Spleen (tissue), 11 donors: Measurements from ENCODE around the gene PA2G4. TPM values are rescaled to one million over a fixed set of nuclear protein-coding genes. Genes with fewer than 3 reads are reported as not detected.

Source experiments
- DNase-seq: peaks from one replicate; pipeline ENCODE4 v3.0.0-alpha.2; 2020
- H3K27ac ChIP-seq, 8 donors: fragments of 200-600 bp; sonication (generic) in 7 of 8; 1 replicate in 4 of 8; 2 replicates in 4 of 8; pipeline versions ENCODE4 v1.5.0 to v1.8.0; 2016 to 2021; ENCODE audit warnings: inconsistent platforms in 4 of 8, mild to moderate bottlenecking in 4 of 8, moderate library complexity in 1 of 8
- H3K27me3 ChIP-seq, 7 donors: fragments of 200-600 bp; sonication (generic) in 6 of 7; replicated peaks in 1 of 7; 1 replicate in 4 of 7; 2 replicates in 3 of 7; pipeline versions ENCODE4 v1.5.0 to v1.8.0; 2016 to 2021; ENCODE audit warnings: inconsistent platforms in 3 of 7, mild to moderate bottlenecking in 1 of 7
- H3K36me3 ChIP-seq, 6 donors: fragments of 200-600 bp; sonication (generic) in 5 of 6; 1 replicate in 4 of 6; 2 replicates in 2 of 6; pipeline versions ENCODE4 v1.5.0 to v1.8.0; 2016 to 2021; ENCODE audit warnings: inconsistent platforms in 2 of 6
- H3K4me1 ChIP-seq, 6 donors: fragments of 200-600 bp; sonication (generic) in 5 of 6; 1 replicate in 3 of 6; 2 replicates in 3 of 6; pipeline versions ENCODE4 v1.5.0 to v1.8.0; 2016 to 2021; ENCODE audit warnings: inconsistent platforms in 3 of 6
- H3K4me3 ChIP-seq, 8 donors: fragments of 200-600 bp; sonication (generic) in 7 of 8; 1 replicate in 4 of 8; 2 replicates in 4 of 8; pipeline versions ENCODE4 v1.5.0 to v1.8.0; 2016 to 2021; ENCODE audit warnings: inconsistent platforms in 4 of 8, mild to moderate bottlenecking in 4 of 8, moderate library complexity in 2 of 8
- H3K9me3 ChIP-seq, 8 donors: fragments of 200-600 bp; sonication (generic) in 7 of 8; 1 replicate in 4 of 8; 2 replicates in 4 of 8; pipeline versions ENCODE4 v1.5.0 to v1.8.0; 2016 to 2021; ENCODE audit warnings: inconsistent platforms in 4 of 8
- CTCF ChIP-seq, 11 experiments: fragments of 200-600 bp in 7 of 11; fragments of 450-650 bp in 4 of 11; sonication (generic) in 4 of 11; IDR thresholded peaks in 8 of 11; conservative IDR thresholded peaks in 3 of 11; 1 replicate in 7 of 11; 2 replicates in 4 of 11; pipeline versions ENCODE4 v1.4.0 to v1.8.0; 2016 to 2021; ENCODE audit warnings: antibody characterized with exemption in 11 of 11, inconsistent platforms in 4 of 11, mild to moderate bottlenecking in 1 of 11
- POLR2A ChIP-seq, 3 donors: fragments of 450-650 bp; IDR thresholded peaks; one replicate each; pipeline ENCODE4 v1.5.1; 2017; ENCODE audit warnings: antibody characterized with exemption in 3 of 3, mild to moderate bottlenecking in 1 of 3
- POLR2AphosphoS5 ChIP-seq, 3 donors: sonication (generic); formaldehyde crosslinking; IDR thresholded peaks; one replicate each; pipeline ENCODE4 v1.5.1; 2017; ENCODE audit warnings: antibody characterized with exemption in 3 of 3
- WGBS, 5 donors: extraction: QIAGEN DNeasy Blood & Tissue Kit in 3 of 5; methylation state at CpG; one replicate each; pipeline versions ENCODE4 v1.1.5 to v1.1.7; 2013 to 2018; 5-methylcytosine and 5-hydroxymethylcytosine counted together
- intact Hi-C: fragments of 100-400 bp; cut with DNase I; formaldehyde crosslinking; loops from one replicate; pipeline ENCODE4 v1.15.0; 2023; ENCODE audit warnings: low total_unique reads
- polyA plus RNA-seq, 3 donors: library from polyadenylated mRNA; stranded (reverse); fragments of 200-250 nt; gene quantifications; one replicate each; pipeline ENCODE4 v1.2.1, GENCODE V29; 2013
- total RNA-seq, 7 donors: library from RNA; depleted of rRNA in 3 of 7; stranded (reverse); fragments of >200 nt in 3 of 7; fragmentation: NEBNext Ultra II Directional in 4 of 7; extraction: Animal tissue kit (Norgen Biotek cat#: 25700) in 4 of 7; gene quantifications; one replicate each; pipeline versions ENCODE4 v1.1.0 to v1.2.1, GENCODE V29; 2016 to 2021
- donor health status: healthy with polysubstance abuse.
- donor health status: DM: no; HTN: no; CAD: no; lungs with moderate emphysema.
- donor health status: DM: no; HTN: no; CAD: no.
- donor health status: Bipolar disorder and iron deficiency.
- donor health status: healthy.
- donor health status: DM: no; HTN: no; CAD: no.
- donor health status: DM: yes; HTN: yes; CAD: no.

Gene PA2G4
- total and polyA plus RNA-seq, 10 donors: 52.8 to 92.8 (median 73.4) TPM

DNA sequence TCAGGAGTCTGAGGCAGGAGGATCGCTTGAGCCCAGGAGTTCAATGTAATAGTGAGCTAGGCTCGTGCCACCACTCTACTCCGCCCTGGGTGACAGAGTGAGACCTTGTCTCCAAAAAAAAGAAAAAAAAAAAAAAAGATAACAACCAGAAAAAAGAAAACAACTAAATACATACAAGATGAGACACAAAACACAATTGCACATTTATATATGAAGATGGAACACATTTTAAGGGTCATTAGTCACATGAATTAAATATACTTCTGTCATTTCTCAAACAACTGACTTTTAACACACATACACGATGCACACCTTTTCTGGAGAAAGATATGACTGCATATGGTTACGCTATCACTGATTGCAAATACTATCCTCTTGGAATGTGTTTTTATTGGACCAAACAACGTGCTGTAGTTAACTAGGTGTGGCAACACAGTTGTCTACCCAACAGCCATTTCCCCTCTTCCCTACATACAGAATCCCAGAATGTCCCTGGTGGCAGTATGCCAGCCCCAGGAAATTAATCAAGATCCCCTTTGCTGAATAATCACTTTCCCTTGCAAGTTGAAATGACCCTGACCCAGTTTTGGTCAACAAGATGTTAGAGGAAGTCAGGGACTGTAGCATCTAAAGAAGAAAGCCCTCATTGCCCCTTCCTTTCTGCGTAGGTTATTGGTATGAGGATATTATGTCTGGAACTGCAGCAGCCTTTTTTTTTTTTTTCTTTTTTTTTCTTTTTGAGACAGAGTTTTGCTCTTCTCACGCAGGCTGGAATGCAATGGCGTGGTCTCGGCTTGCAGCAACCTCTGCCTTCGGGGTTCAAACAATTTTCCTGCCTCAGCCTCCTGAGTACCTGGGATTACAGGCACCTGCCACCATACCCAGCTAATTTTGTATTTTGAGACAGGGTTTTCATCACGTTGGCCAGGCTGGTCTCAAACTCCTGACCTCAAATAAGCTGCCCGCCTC, 42.4 kb downstream of the PA2G4 start:
- intact Hi-C loops: no loop called here
- H3K4me3 ChIP-seq: no peak overlapping the region
- WGBS, 5 donors: 69 to 74% (median 72%) methylated on average over 13 of the region's 13 CpGs
- H3K4me1 ChIP-seq: peaks cover 21 to 76% (median 57%) of the 10 kb centered on the region in 6 donors
- no peak for DNase-seq
- TF ChIP-seq POLR2AphosphoS5 (IDR thresholded peaks at IDR 0.05) (peak in 1 of 3 donors; percentile 72), CTCF (IDR thresholded peaks at IDR 0.05 in 8 of 11, conservative IDR thresholded peaks at IDR 0.05 in 3 of 11) (no peak), POLR2A (IDR thresholded peaks at IDR 0.05) (no peak)
- H3K9me3 ChIP-seq: no peaks in the 10 kb centered on the region
- peak overlapping the region in 7 of 8 donors; percentile 21 to 67 (median 58) for H3K27ac ChIP-seq
- no peaks in the 10 kb centered on the region for H3K27me3 ChIP-seq
- H3K36me3 ChIP-seq: peaks cover 0 to 46% (median 34%) of the 10 kb centered on the region in 6 donors

- WGBS, 5 donors: 50 to 66% (median 57%) methylated on average over 3 of the region's 3 CpGs
- intact Hi-C loops: no loop called here
- H3K27ac ChIP-seq: peak overlapping the region in 3 of 8 donors; percentile 97 to 98 (median 98)
- H3K9me3 ChIP-seq: no peaks in the 10 kb centered on the region
- TF ChIP-seq CTCF (IDR thresholded peaks at IDR 0.05 in 8 of 11, conservative IDR thresholded peaks at IDR 0.05 in 3 of 11) (no peak), POLR2A (IDR thresholded peaks at IDR 0.05) (no peak), POLR2AphosphoS5 (IDR thresholded peaks at IDR 0.05) (no peak)
- DNase-seq: no peak
- peaks cover 13 to 63% (median 44%) of the 10 kb centered on the region in 6 donors for H3K4me1 ChIP-seq
- H3K4me3 ChIP-seq: no peak overlapping the region
- H3K36me3 ChIP-seq: peaks cover 0 to 8% (median 0%) of the 10 kb centered on the region in 6 donors
- H3K27me3 ChIP-seq: no peaks in the 10 kb centered on the region
Observed at GRCh38 chr12:56150563-56150962, 46.2 kb downstream of the PA2G4 start.

DNA sequence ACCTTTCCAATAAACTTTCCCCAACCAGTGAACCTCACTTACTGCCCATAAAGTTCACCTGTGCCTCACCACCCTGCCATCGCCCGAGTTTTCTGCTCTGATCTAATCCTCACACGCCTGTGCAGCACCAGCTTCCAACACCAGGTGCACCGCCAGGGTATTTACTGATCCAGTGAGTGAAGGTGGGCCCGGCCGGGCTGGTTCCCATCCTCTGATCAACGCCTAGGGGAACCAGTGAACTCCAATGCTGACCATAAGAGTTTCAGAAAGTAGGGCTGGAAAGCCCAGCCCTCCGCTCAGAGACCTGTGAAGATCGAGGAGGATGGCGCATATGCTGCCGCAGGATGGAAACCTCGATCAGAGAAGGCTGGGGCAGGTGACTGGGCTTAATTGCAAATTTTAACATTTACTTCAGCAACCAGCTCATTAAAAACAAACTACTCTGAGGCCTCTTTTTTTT, 47.3 kb downstream of the PA2G4 start:
- intact Hi-C loops: no loop called here
- H3K9me3 ChIP-seq: no peaks in the 10 kb centered on the region
- WGBS, 5 donors: 6 to 10% (median 7%) methylated on average over 12 of the region's 12 CpGs
- peaks cover 13 to 61% (median 43%) of the 10 kb centered on the region in 6 donors for H3K4me1 ChIP-seq
- H3K27ac ChIP-seq: peak overlapping the region; percentile 96 to 98 (median 98)
- no peaks in the 10 kb centered on the region for H3K27me3 ChIP-seq
- peak in 1 of 3 donors; percentile 17 for TF ChIP-seq POLR2AphosphoS5 (IDR thresholded peaks at IDR 0.05)
- no peak for TF ChIP-seq POLR2A (IDR thresholded peaks at IDR 0.05)
- TF ChIP-seq CTCF (IDR thresholded peaks at IDR 0.05 in 8 of 11, conservative IDR thresholded peaks at IDR 0.05 in 3 of 11): peak in 10 of 11 experiments; percentile 38 to 66 (median 54)
- DNase-seq: peak; percentile 88
- peak overlapping the region; percentile 52 to 86 (median 59) for H3K4me3 ChIP-seq
- peaks cover 0 to 8% (median 0%) of the 10 kb centered on the region in 6 donors for H3K36me3 ChIP-seq
